Activated CD4-positive, alpha-beta T cell treated with anti-CD3 and anti-CD28 coated beads for 24 hours (primary cell): ENCODE results near the gene BBC3.
"Not testable (repeated sequence)": the region's sequence is repeated elsewhere in the genome, so short reads cannot be mapped to it uniquely, and the experiment has no call there.

Experiments
- DNase-seq, 2 donors: peaks; one replicate each; pipeline ENCODE4 v3.0.0-alpha.2; 2020; ENCODE audit warnings: low read depth in 2 of 2

The BBC3 gene

DNA sequence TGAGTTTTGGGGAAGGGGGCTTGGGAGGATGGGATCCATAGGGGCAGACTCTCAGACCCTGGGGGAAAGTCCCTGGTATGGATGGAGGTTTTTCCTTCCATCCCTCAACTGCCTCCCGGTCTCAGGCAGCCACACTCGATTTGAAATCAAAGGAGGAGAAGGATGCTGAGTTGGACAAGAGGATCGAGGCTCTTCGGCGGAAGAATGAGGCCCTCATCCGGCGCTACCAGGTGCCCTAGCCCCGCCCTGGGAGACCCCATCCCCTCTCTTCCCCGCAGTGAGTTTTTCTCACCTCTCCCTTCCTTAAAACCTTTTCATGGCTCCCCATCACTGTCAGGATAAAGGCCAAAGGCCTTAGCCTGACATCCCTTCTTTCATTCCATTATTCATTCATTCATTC is 27.4 kb upstream of the BBC3 start:
- DNase-seq, result no peak

DNA sequence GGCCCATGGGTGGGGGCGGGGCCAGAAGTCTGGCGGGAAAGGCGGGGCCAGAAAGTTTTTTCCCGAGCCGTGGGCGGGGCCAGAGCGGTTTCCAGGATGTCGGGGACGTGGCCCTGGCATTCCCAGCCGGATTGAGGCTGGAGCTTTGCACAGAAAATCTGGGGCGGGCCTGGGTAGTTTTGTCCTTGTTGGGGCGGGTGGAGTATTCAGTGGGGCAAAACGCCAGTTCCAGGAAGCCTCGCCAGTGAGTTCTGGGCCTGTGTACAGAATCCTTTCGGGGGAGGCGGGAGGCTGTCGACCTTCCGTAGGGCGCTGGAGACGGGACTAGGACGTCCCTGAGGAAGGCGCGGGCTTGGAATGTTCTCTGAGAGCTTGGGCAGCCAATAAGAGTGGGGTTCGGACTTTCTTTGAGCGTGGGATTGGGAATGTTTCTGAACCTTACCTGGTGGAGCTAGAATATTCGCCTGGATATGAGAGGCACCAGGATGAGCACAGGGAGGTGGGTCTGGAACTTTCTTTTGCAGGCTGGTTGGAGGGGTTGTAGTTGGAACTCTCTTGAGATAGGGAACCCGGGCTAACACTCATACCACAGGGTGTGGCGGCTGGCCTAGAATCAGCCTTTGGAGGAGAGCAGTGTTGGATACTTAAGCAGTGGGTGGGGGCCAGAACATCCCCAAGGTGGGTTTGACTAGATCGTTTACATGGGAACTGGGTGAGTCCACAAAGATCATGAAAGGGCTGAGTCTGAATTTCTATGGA is 26.6 kb upstream of the BBC3 start:
- DNase-seq, result no peak

DNA sequence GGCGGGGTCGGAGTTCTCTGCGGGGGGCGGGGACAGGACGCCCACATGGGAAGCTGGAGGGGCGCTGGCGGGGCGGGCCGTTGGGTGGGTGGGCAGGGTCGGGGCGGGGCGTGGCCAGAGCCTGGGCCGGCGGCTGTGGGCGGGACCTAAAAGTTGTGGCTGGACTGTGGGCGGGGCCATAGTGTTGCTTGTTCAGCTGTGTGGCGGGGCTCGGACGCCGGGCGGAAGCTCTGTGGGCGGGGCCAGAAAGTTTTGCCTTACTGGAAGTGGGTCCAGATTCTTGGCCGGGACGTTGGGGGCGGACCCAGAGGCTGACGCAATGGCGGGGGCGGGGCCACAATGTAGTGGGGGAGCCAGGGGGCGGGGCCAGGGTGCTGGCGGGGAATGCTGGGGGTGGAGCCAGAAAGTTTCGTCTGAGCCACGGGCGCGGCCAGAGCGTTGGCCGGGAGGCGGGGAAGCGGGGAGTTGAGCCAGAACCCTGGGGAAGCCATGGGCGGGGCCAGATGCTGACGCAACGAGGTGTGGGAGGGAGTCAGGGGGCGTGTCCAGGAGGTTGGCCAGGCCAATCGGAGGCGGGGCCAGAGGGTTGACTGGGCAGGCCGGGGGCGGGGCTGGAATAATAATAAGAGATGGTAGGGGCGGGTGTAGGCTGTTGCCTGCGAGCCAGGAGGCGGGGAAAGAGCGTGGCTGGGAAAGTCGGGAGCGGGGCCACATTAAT is 25.9 kb upstream of the BBC3 start:
- peak; percentile 100 for DNase-seq

- DNase-seq, result peak; percentile 87 to 88
Measured at GRCh38 chr19:47255879-47256692, 25.1 kb upstream of the BBC3 start, which contains the start of gene CCDC9. TSS of gene CCDC9 (plus strand) at chr19:47256525. CDS start at chr19:47258401, 1,876 bp downstream.

DNA sequence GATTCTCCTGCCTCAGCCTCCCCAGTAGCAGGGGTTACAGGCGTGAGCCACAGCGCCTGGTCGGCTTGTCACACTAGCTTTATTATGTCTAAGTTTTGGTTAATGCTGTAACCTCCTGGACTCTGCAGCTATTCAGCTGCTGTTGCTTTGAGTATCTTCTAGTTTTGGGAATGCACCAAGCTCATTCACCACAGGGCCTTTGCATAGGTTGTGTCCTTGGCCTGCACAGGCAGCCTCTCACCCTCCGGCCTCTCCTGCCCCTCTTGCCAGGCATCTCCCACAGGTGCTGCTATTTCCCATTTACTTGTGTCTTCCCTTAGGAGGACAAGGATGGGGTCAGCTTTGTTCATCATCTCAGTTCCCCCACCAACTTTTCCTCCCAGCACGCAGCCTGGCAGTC is 23.0 kb upstream of the BBC3 start:
- DNase-seq, result no peak

GRCh38 chr19:47253467-47253881 is 22.5 kb upstream of the BBC3 start:
- no peak for DNase-seq

GRCh38 chr19:47253016-47253415 is 22.0 kb upstream of the BBC3 start:
- DNase-seq, result not testable (repeated sequence)

- DNase-seq, result peak; percentile 74 to 80
Measured at GRCh38 chr19:47247308-47247990, 16.4 kb upstream of the BBC3 start.

DNA sequence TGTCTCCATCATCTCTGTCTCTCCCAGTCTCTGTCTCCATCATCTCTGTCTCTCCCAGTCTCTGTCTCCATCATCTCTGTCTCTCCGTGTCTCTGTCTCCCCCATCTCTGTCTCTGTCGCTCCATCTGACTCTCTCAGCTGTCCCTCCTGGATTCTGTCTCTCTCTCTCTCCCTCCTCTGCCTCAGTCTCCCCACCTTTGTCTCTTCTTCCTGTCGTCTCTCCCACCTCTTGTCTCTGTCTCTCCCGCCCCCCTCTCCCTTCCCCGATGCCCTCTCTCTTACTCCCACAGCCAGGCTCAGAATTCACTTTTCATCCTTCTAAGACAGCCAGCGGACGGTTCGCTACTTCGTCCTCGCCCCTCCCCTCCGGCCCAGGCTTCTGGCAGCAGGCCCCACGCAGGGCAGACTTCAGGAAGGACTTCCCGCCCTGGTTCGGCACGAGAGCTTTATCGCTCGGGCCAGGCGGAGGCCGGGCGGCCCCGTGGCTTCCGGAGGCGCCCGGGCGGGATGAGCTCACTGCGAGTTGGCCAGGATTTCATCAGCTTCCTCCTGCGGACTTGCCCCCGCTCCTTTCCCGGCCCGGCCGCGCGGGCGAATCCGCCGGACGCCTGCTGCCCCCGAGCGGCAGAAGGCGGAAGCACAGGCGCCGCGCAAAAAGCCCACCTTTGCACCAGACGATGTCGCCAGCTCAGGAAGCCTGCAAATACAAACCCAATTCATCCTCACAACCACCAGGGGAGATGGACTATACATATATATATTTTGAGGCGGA is 13.0 kb upstream of the BBC3 start:
- peak; percentile 80 to 83 for DNase-seq

GRCh38 chr19:47243364-47243775 is 12.4 kb upstream of the BBC3 start:
- no peak for DNase-seq

GRCh38 chr19:47241919-47242577 is 11.0 kb upstream of the BBC3 start:
- DNase-seq, result no peak

DNA sequence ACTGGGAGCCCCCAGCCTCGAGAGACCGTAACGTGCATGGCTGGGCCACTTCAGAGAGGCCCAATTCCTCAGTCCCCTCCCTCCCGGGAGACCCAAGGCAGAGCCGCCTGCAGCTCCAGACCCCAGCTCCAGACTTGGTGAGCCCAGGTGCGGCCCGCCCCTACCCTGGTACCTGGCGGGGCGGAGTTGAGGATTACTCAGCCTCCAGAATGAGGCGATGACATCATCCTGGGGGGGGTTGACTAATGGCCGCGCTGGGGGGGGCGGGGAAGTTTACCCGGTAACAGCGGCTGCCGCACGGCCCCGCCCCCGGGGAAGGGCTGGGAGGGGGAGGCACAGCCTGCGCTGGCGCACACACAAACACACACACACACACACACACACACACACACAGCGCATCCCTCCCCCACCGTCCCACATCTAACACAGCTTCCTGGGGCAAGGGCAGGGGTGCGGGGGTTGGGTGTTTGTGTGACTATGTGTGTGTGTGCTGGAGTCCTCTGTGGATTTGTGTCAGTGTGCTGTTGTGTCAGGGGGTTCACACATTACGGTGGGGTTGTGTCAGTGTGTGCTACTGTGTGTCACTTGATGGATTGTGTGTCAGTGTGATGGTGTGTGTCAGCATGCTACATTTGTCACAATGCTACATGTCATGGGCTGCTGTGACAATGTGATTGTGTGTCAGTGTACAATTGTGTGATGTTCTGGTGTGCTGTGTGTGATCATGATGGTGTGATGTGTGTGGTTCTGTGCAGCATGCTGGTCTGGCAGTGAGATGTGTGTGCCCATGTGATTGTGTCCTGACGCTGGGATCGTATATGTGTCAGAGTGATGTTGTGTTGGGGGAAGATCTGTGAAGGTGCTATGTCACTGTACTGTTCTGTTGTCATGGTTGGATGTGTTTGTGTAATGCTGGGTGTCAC is 10.3 kb upstream of the BBC3 start:
- DNase-seq, result peak; percentile 72 to 83

DNA sequence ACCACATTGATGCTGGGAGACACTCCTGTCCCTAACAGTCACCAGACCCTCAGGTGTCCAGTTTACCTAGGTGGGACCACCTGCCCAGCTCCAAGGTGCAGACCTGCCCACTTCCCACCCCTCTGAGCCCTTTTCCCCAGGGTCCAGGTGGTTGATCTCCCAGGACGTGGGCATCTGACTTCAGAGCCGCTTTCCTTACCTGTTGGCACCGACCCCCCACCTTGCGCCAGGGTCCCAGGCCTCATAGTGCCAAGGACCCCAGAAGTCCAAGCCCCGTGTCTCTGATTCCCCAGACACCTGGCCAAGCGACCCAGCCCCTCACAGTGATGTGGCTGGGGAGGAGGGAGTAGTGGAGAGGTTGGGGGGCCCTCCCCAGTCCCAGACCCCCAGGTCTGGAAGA is 9.6 kb upstream of the BBC3 start:
- DNase-seq, result no peak

DNA sequence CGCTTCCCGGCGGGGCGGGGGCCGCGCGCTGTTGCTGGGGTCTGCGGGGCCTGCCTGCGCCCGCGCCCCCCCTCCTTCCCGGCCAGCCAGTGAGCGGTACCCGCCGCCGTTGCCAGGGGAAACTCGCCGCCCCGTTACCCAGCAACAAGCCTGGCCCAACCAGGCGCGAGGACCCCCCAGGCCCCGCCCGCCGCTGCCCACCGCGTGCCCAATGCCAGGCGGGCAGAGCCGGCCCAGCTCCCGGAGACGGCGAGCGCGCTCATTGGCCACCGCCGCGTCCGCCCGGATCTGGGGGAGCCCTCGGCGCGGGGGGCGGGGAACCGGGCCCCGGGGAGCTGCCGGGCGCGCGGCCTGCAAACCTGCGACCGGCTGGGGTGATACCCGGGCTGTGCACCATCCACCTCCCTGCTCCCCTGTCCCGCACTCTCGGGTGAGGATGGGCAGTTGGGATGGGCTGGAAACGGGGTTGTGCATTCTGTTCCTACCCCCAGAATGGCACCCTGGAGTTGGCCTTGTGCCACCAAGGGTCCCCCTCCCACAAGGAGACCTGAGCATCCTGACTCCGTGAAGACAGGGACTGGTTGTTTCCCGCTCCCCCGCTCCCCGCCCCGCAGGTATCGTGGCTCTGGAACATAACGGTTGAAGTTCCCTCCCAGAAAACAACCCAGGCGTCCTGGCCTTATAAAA is 8.8 kb upstream of the BBC3 start:
- DNase-seq, result no peak

DNA sequence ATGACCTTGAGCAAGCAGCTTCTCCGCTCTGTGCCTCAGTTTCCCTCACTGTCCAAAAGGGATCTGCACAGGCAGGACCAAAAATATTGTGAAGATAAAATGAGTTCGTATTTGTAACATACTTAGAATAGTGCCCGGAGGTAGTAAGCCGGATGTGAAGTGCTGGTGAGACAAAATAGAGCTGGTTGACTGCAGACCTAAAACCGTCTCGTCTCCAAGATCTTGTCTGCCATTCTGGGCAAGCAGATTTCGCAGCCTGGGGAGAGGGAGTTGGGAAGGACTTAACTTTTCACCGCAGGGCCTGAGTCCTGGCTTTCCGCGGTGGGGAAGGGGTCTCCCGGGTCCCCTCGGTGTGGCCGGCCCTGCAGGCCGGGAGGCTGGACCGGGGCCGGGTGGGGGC is 8.2 kb upstream of the BBC3 start:
- DNase-seq, result no peak

GRCh38 chr19:47236072-47236675 is 5.2 kb upstream of the BBC3 start:
- DNase-seq, result no peak

- no peak for DNase-seq
Measured at GRCh38 chr19:47232422-47233211, 1.6 kb upstream of the BBC3 start.
